HG03565 (cell line): ENCODE measurements around the gene TAGLN.
"Not testable (repeated sequence)": the region's sequence is repeated elsewhere in the genome, so short reads cannot be mapped to it uniquely, and the experiment has no call there.

Experiments
- ATAC-seq: cut with Tn5 transposase; IDR thresholded peaks from one replicate; pipeline ENCODE4 v1.9.1; 2021; ENCODE audit warnings: mild to moderate bottlenecking, moderate library complexity; ENCODE audit not compliant: unreplicated experiment

Gene TAGLN

DNA sequence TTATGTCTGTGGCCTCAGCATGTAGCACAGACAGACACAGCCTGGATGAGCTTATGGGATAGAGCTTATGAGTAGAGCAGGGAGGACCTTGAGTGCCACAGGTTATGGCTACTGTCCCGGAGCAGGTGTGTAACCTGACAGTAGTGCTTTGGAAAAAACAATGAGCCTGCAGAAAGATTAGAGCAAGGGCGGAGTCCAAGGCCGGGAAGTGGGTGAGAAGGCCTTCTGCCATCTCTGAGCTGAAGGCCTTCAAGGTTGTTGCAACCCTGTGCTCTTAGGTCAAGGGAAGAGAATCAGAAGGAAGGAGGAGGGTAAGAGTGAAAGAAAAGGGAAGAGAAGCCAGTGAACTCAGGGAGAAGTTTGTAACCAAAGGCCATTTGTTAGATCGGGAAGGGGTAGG lies 3.9 kb upstream of the TAGLN start:
- no peak for ATAC-seq

DNA sequence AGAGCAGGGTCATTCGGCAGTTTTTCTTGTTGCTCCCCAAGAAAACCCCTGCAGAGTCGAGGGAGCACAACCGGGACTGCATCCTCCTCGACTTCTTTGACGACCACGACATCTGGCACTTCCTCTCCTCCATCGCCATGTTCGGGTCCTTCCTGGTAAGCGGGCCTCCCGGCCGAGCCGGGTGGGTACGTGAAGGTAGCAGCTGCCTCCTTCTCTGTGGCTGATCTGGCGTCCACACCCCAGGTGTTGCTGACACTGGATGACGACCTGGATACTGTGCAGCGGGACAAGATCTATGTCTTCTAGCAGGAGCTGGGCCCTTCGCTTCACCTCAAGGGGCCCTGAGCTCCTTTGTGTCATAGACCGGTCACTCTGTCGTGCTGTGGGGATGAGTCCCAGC lies 3.4 kb upstream of the TAGLN start:
- no peak for ATAC-seq

DNA sequence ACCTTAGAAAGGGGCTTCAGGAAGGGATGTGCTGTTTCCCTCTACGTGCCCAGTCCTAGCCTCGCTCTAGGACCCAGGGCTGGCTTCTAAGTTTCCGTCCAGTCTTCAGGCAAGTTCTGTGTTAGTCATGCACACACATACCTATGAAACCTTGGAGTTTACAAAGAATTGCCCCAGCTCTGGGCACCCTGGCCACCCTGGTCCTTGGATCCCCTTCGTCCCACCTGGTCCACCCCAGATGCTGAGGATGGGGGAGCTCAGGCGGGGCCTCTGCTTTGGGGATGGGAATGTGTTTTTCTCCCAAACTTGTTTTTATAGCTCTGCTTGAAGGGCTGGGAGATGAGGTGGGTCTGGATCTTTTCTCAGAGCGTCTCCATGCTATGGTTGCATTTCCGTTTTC lies 2.2 kb upstream of the TAGLN start:
- no peak for ATAC-seq

DNA sequence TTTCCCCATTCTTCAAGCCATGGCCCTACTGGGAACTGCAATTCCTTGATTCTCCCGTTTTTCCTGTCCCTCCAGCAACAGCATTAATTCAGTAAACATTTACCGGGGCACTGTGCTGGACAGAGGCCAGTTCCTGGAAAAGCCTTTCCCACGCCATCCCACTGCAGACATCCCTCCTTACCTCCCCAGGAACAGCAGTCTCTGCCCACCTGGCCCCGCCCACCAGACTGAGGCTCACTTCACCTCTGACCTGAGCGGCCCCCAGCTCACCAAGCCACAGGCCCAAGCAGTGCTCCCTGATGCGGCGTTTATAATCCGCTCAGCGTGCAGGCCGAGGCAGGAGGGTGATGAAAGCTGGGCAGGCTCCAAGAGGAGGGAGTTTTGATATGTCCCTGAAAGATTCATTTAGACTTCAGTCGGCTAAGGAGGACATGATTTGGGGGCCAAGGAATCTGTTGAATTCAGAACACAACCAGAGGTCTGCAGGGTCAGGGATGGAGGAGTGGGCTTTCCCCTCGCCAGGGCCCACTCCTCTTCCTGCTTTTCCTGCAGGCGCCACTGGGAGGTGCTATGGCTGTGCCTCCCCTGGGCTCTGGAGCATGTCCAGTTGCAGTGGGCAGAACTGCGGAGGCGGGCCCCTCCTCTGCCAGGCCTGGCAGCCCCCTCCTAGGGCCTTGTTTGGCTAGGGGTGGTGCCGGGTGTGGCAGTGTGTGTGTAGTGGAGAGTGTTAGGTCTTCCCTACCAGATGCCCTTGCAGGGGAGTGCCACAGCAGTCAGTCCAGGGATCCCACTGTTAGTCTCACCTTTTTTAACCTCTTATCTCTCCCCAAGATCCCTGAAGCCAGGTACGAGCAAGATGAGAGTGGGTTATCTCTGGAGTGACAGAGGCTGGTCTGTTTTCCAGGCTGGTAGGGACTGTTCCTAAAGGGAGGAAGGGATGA lies 1.4 kb upstream of the TAGLN start:
- no peak for ATAC-seq

DNA sequence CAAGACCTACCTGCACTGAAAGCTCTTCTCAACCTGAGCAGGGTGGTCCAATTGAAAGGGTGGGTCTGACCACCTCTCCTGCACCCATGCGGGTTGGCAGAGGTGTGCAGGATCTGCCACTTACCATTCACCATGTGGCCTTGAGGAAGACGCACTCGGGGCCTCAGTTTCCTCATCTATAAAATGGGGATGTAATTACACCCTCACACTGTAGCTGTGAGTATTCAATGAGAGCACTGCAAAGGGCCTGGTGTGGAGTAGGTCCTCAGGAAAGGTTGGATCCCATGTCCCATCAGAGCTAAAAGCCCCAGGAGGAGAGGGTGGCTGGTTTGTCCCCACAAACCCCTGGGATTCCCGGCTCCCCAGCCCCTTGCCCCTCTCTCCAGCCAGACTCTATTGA lies 557 bp upstream of the TAGLN start:
- ATAC-seq, result no peak

DNA sequence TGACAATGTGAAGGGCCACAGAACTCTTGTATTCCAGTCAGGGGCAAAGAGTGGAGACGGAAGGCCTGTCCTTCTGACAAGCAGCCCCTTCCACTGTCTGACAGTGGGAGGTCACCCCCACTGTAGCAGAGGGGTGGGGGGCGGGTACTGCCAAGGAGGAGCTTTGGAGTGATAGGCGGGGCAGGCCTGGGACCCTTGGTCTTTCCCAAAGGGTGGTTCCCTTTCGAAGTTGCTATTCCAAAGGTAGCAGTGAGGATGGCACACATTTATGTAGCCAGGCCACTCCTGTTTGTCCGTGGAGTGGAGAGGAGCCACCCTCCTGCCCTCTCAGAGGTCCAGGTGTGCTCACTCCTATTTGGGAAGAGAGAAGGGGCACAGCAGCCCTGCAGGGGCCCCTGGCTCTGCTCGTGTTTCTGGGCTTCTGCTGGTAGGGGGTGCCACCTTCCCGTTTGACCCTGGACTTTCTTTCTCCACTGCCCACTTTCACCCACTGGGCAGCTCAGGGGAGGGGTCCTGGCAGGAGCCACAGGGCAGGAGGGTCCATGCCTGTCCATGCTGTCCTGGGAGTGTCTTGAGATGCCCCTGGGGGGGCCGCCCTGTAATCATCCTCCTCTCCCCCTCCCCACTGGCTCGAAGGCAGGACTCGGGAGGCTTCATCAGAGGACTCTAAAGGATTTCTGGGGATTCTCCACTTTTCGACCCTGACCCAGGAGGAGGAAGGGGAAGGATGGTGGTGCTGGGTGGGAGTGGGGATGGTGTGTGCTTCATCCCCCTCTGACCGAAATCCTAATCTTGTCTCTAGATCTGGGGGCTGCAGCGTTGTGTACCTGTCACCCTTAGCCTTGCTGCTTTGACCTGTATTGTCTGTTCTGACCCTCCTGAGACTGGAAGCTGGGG lies 994 bp downstream of the TAGLN start:
- ATAC-seq, result no peak

DNA sequence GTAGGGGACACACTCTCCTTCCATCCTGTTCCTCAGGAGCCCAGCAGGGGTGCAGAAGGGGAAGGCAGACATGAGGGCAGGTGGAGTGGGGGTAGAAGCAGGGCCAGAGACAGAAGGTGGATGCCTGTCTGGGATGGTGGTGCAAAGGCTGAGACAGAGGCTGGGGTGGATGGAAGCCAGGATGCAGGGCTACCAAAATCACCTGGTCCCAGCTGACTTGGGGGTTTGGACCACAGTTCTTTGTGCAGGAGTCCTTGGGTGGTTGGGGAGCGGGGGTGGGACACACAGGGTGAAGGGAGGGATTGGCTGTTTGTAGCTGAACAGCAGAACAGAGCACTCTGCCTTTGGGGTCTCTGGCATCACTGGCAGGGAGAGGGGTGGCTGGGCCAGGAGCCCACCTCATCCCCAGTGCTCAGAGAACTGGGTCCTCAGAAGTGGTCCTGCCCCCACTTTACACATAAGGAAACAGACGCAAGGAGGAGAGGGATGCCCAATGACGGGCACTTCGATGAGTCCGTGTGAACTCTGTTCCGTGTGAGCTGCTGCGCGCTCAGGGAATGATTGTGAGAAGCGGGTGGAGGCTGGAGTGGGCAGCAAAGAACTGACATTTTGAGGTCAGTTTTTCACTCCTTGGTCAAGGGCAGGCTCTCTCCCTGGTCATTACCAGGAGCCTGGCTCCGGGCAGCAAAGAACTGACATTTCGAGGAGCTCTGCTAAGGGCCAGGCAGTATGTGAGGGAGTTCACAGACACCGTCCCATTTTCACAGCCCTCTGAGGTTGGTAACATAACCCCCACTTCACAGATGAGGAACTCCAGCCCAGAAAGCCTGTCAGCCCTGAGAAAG lies 1.9 kb downstream of the TAGLN start:
- ATAC-seq, result no peak

DNA sequence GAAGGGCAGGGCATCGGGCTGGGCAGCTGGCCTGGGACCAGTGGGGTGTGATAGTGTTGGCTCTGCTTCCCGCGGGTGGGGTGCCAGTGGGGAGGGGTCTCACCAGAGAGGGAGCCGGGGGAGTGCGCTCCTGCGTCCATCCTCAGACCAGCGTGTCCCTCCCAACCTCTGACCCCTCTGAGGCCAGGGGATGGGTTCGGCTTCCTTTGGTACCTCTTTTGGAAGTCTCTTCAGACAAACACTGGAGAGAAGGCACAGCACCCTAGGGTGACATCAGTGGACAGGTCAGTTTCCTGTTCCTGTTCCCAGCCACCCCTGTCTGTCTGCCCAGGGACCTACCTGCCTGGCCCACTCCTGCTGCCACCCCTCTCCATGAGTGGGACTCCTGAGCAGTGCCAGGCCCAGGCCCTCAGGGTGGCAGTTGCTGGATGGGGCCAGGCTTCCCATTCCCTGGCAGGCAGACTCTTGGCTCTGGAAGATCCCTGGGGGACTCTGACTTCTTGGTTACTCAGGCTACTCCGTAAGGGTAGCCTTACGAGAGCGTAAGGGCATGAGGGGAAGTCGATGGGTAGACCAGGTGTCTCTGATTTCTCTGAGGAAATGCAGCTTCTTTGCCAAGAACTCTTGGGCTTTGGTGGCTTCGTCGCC lies 2.6 kb downstream of the TAGLN start:
- ATAC-seq, result no peak

DNA sequence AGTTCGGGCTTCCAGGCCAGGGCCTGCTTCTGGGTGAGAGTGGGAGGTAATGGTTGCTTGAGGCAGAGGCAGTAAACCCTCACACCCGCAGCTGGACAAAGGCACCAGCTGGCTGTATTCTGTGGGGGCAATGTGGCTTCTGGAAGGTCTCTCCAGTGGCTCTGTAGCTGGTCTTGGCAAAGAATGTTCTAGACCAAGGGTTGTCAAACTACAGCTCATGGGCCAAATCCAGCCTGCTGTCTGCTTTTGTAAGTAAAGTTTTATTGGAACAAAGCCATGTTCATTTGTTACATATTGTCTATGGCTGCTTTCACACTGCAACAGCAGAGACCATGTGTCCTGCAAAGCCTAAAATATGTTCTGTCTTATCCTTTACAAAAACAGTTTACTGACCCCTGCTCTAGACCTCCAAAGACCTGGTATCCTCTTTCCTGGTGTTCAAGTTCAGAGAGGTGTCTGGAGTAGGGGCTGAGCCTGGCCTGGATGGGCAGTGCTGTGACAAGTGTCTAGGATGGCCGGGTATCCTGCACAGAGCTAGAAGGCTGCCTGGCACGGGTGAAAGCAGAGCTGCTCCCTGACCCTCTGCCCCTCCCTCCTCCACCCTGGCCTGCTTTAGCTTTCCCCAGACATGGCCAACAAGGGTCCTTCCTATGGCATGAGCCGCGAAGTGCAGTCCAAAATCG lies 3.4 kb downstream of the TAGLN start:
- ATAC-seq, result no peak

DNA sequence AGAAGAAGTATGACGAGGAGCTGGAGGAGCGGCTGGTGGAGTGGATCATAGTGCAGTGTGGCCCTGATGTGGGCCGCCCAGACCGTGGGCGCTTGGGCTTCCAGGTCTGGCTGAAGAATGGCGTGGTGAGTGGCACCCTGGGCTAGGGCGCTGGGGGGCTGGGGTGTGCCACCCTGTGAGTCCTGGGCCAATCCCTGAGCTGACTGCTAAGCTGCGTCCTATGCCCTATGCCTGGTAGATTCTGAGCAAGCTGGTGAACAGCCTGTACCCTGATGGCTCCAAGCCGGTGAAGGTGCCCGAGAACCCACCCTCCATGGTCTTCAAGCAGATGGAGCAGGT lies 3.9 kb downstream of the TAGLN start:
- no peak for ATAC-seq

DNA sequence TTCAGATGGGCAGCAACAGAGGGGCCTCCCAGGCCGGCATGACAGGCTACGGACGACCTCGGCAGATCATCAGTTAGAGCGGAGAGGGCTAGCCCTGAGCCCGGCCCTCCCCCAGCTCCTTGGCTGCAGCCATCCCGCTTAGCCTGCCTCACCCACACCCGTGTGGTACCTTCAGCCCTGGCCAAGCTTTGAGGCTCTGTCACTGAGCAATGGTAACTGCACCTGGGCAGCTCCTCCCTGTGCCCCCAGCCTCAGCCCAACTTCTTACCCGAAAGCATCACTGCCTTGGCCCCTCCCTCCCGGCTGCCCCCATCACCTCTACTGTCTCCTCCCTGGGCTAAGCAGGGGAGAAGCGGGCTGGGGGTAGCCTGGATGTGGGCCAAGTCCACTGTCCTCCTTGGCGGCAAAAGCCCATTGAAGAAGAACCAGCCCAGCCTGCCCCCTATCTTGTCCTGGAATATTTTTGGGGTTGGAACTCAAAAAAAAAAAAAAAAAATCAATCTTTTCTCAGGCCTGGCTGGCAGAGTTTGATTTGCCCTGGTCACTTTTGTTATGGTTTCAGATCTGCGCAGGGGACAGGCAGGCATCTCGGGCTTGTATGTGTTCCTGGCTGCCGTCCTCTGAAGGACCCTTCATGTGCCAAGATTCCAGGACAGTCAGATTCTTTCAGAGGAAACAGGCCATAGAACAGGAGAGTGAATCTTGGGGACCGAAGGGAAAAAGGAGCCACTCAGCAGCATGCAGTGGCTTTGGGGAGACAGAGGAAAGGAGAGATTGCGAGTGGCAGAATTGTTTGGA lies 5.3 kb downstream of the TAGLN start:
- no peak for ATAC-seq

DNA sequence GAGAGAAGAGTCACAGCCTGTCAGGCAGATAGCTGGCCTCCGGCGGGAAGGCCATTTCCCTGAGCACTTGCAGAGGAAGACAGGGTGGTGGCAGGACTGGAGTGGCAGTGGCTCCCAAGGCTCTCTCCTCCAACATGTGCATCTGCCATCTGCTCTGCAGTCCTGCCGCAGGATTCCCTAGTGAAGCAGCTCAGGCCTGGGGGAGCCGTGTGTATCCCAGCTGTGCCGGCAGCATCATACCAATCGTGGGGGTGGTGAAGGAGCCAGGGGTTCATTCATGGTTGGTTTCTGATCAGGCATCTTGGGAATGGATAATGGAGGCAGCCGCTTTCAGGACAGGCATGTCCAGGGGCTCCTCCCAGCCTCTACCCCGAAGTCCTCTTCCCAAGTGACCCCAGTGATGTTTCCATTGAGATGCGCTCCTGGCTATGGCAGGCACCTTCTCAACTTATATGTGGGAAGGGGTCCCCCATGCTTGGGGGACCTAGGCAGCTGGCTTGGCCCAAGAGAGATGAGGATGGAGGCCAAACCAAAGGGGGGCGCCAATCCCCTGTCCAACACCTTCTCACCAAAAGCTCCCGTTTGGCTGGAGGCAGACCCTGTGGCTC lies 6.1 kb downstream of the TAGLN start:
- no peak for ATAC-seq

DNA sequence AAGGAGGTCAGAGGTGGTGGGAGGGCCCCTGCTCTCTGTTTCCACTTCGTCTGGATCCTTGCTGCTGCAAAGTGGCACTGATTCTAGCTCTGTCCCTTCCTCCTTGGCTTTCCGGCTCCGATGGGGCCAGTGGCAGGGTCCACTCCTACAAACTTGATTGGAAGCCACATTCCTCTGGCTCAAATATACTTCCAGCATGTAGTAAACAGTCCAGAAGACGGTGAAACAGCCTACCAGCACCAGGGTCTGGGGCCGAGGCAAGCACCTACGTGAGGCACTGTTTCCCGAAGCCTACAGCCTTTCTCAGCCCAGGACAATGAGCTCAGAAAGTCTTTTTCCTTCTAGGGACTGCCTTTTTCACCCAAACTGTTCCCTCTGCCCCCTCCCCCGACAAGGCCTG lies 6.9 kb downstream of the TAGLN start:
- ATAC-seq, result not testable (repeated sequence)

DNA sequence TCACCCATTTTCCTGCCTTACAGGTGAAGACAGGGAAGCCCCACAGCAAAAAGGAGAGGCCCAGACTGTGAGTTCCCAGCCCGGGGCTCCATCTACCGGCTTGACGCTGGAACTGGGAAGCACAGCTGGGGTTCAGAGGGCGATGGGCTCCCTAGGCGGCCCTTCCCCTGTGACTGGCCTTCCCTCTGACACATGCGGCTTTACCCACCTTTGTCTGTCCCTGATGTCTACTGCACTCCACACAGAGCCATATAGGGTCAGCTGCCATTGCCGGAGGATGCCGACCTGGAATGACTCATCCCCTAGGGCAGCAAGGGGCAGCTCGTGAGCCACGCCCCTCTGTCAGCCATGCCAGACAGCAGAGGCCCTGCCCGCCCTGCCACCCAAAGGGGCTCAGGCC lies 7.7 kb downstream of the TAGLN start:
- not testable (repeated sequence) for ATAC-seq

DNA sequence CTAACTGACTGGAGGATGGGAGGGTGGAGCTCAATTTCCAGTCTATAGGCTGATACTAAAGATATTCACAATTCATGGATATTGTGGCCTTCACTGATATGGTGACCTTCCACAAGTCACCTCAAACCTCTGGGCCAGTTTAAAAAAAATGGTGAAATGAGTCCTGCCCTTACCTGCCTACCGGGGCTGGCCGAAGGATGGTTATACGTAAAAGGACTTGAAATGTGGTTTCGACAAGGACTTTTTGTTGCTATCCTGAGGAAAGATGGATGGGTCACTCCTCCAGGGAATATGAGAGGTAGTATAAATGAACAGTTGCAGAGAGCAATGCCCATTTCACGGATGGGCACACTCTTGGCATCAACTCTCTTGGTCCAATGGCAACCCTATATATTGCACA lies 8.3 kb downstream of the TAGLN start:
- ATAC-seq, result not testable (repeated sequence)

DNA sequence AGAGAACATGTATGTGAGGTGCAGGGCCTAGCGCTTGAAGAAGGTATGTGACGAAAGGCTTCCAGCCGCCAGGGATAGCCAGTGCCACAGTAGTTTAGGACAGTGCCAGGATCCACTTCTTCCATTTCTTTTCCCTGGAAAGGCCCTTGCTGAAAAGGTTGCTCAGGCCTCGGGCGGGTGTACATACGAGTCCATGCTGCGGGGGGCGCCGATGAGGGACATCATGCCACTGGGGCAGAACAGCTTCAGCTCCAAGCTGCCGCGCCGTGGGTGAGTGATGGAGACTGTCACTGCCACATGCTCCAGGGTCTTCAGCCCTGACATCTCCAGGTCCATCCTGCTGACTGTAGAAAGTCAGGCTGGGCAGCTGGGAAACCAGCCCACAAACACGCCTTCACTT lies 9.5 kb downstream of the TAGLN start:
- not testable (repeated sequence) for ATAC-seq

DNA sequence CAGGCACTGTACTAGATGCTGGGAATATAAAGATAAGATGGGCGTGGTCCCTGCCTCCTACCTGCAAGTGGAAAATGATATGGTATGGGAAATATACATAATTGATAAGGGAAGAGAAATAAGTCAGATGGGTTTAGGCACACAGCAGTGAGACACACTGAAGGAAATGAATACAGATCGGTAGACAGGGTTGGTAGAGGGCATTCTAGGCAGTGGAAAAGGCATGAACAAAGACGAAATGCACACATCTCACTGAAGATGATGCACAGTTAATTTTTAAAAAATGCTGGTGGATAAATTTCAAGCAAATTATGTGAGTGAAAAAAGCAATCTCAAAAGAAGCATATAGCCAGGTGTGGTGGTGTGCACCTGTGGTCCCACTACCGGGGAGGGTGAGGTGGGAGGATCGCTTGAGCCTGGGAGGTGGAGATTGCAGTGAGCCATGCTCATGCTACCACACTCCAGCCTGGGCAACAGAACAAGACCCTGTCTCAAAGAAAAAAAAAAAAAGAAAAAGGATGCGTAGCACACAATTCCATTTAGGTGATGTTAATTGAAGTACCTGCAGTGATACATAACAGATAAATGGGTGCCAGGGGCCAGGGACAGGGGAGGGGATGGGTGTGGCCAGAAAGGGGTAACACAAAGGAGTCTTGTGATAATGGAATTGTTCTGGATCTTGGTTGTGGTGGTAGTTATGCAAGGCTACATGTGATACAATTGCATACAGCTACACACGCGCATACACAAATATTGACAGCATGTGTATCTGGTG lies 10.4 kb downstream of the TAGLN start:
- not testable (repeated sequence) for ATAC-seq

DNA sequence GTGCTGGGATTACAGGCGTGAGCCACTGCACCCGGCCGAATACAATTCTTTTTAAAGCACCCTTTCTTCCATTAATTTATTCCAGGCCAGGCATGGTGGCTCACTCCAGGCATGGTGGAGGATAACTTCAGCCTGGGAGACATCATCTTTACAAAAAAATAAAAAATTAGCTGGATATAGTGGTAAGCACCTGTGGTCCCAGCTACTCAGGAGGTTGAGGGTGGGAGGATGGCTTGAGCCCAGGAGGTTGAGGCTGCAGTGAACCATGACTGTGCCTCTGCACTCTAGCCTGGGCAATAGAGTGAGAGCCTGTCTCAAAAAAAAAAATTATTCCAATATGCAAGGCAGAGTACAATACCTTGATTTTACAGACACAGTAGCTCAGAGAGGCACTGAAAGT lies 11.4 kb downstream of the TAGLN start:
- no peak for ATAC-seq
